HEK293 (cell line): ENCODE results near the gene PSORS1C1.

Source experiments
- CTCF ChIA-PET: fragments of 350-600 bp; formaldehyde crosslinking; extraction: SDS; loops from one replicate; lab custom pipeline; 2021; ENCODE audit warnings: antibody characterized with exemption; lab: Yijun Ruan, JAX
- POLR2A ChIA-PET: fragments of 300-600 bp; formaldehyde crosslinking; extraction: SDS; loops from one replicate; lab custom pipeline; 2020; ENCODE audit warnings: antibody characterized with exemption, inconsistent platforms; lab: Yijun Ruan, JAX
- H3K27ac ChIP-seq: fragments of 200-500 bp; sonication (Bioruptor generic); 2 replicates; pipeline ENCODE4 v1.5.1; 2014; ENCODE audit warnings: low read depth, low read length, control low read depth, inconsistent platforms; ENCODE audit errors: extremely low read depth
- H3K36me3 ChIP-seq, 2 experiments: fragments of 200-500 bp in 1 of 2; sonication (Bioruptor generic) in 1 of 2; 1 replicate in 1 of 2; 2 replicates in 1 of 2; pipeline ENCODE4 v1.5.1; 2014 to 2017; ENCODE audit warnings: inconsistent platforms in 2 of 2, low read length in 2 of 2; ENCODE audit not compliant: control insufficient read depth in 2 of 2, insufficient read depth in 1 of 2
- H3K4me1 ChIP-seq: fragments of 200-500 bp; sonication (Bioruptor generic); 2 replicates; pipeline ENCODE4 v1.5.1; 2014; ENCODE audit warnings: mild to moderate bottlenecking, low read length, inconsistent platforms; ENCODE audit not compliant: control insufficient read depth, insufficient read depth
- H3K4me3 ChIP-seq: 2 replicates; pipeline ENCODE4 v1.5.1; 2011; ENCODE audit warnings: low read depth, mild to moderate bottlenecking, control low read depth, low read length, moderate library complexity
- H3K9me3 ChIP-seq: fragments of 200-500 bp; sonication (Bioruptor generic); 2 replicates; pipeline ENCODE4 v1.5.1; 2014; ENCODE audit warnings: low read depth, low read length, inconsistent platforms; ENCODE audit not compliant: control insufficient read depth, insufficient read depth
- GFI1B ChIP-seq: fragments of 450-650 bp; formaldehyde crosslinking; IDR thresholded peaks from 2 replicates; pipeline ENCODE4 v1.5.1; 2016; ENCODE audit warnings: missing biosample characterization, missing genetic modification characterization
- RBAK ChIP-seq: fragments of 450-650 bp; formaldehyde crosslinking; IDR thresholded peaks from 2 replicates; pipeline ENCODE4 v1.5.1; 2016; ENCODE audit warnings: missing biosample characterization, missing genetic modification characterization
- SETDB1 ChIP-seq: IDR thresholded peaks from one replicate; pipeline ENCODE4 v1.6.1; 2017; ENCODE audit warnings: mild to moderate bottlenecking, low read length, moderate library complexity, mixed read lengths; ENCODE audit not compliant: insufficient read length
- SP2 ChIP-seq: fragments of 450-650 bp; formaldehyde crosslinking; IDR thresholded peaks from 2 replicates; pipeline ENCODE4 v1.5.1; 2016; ENCODE audit warnings: missing biosample characterization, missing genetic modification characterization
- TRIM28 ChIP-seq: IDR thresholded peaks from 2 replicates; pipeline ENCODE4 v1.6.1; 2011; ENCODE audit warnings: low read length, control low read depth, borderline replicate concordance
- ZFP37 ChIP-seq: fragments of 450-650 bp; formaldehyde crosslinking; IDR thresholded peaks from 2 replicates; pipeline ENCODE4 v1.5.1; 2016; ENCODE audit warnings: missing biosample characterization, missing genetic modification characterization
- ZNF114 ChIP-seq: fragments of 450-650 bp; formaldehyde crosslinking; IDR thresholded peaks from 2 replicates; pipeline ENCODE4 v1.5.0; 2017; ENCODE audit warnings: missing biosample characterization, missing genetic modification characterization
- ZNF24 ChIP-seq: fragments of 450-650 bp; formaldehyde crosslinking; IDR thresholded peaks from 2 replicates; pipeline ENCODE4 v1.5.1; 2016; ENCODE audit warnings: missing biosample characterization, missing genetic modification characterization
- ZNF350 ChIP-seq: fragments of 450-650 bp; formaldehyde crosslinking; IDR thresholded peaks from 2 replicates; pipeline ENCODE4 v1.5.0; 2017; ENCODE audit warnings: missing biosample characterization, mild to moderate bottlenecking, missing genetic modification characterization
- ZNF366 ChIP-seq: fragments of 450-650 bp; formaldehyde crosslinking; conservative IDR thresholded peaks from 2 replicates; pipeline ENCODE4 v1.5.1; 2016; ENCODE audit warnings: missing biosample characterization, missing genetic modification characterization
- ZNF423 ChIP-seq: fragments of 450-650 bp; formaldehyde crosslinking; IDR thresholded peaks from 2 replicates; pipeline ENCODE4 v1.5.1; 2016; ENCODE audit warnings: missing biosample characterization, missing genetic modification characterization
- ZNF433 ChIP-seq: fragments of 450-650 bp; formaldehyde crosslinking; IDR thresholded peaks from 2 replicates; pipeline ENCODE4 v1.5.1; 2016; ENCODE audit warnings: missing biosample characterization, missing genetic modification characterization, low read depth
- ZNF529 ChIP-seq: fragments of 450-650 bp; formaldehyde crosslinking; IDR thresholded peaks from 2 replicates; pipeline ENCODE4 v1.5.1; 2017; ENCODE audit warnings: missing genetic modification characterization, missing biosample characterization; ENCODE audit not compliant: insufficient replicate concordance
- ZNF549 ChIP-seq: fragments of 450-650 bp; IDR thresholded peaks from 2 replicates; pipeline ENCODE4 v1.5.1; 2018; ENCODE audit warnings: missing biosample characterization, missing genetic modification characterization, mild to moderate bottlenecking, inconsistent platforms, moderate library complexity
- ZNF555 ChIP-seq: fragments of 450-650 bp; formaldehyde crosslinking; conservative IDR thresholded peaks from 2 replicates; pipeline ENCODE4 v1.5.1; 2017; ENCODE audit warnings: missing biosample characterization, mild to moderate bottlenecking, missing genetic modification characterization, inconsistent platforms
- ZNF560 ChIP-seq: fragments of 450-650 bp; formaldehyde crosslinking; IDR thresholded peaks from 2 replicates; pipeline ENCODE4 v1.5.1; 2017; ENCODE audit warnings: missing biosample characterization, missing genetic modification characterization, borderline replicate concordance
- ZNF629 ChIP-seq: fragments of 450-650 bp; formaldehyde crosslinking; IDR thresholded peaks from 2 replicates; pipeline ENCODE4 v1.5.1; 2017; ENCODE audit warnings: missing biosample characterization, missing genetic modification characterization
- ZNF76 ChIP-seq: fragments of 450-650 bp; formaldehyde crosslinking; IDR thresholded peaks from 2 replicates; pipeline ENCODE4; 2016; ENCODE audit warnings: low read depth, missing biosample characterization, missing genetic modification characterization, borderline replicate concordance
- ZNF768 ChIP-seq: fragments of 450-650 bp; formaldehyde crosslinking; IDR thresholded peaks from 2 replicates; pipeline ENCODE4 v1.5.1; 2018; ENCODE audit warnings: missing biosample characterization, mild to moderate bottlenecking, missing genetic modification characterization
- ZNF837 ChIP-seq: fragments of 450-650 bp; formaldehyde crosslinking; IDR thresholded peaks from 2 replicates; pipeline ENCODE4 v1.5.1; 2016; ENCODE audit warnings: missing biosample characterization, missing genetic modification characterization
- TF ChIP-seq, protein P1 (sequence below): fragments of 450-650 bp; formaldehyde crosslinking; IDR thresholded peaks from 2 replicates; pipeline ENCODE4 v1.5.1; 2016; ENCODE audit warnings: missing biosample characterization, missing genetic modification characterization
- TF ChIP-seq, protein P2 (sequence below): fragments of 450-650 bp; formaldehyde crosslinking; IDR thresholded peaks from 2 replicates; pipeline ENCODE4 v1.5.1; 2017; ENCODE audit warnings: missing biosample characterization, missing genetic modification characterization
- TF ChIP-seq, protein P3 (sequence below): fragments of 450-650 bp; formaldehyde crosslinking; IDR thresholded peaks from 2 replicates; pipeline ENCODE4 v1.5.1; 2016; ENCODE audit warnings: missing biosample characterization, missing genetic modification characterization
- TF ChIP-seq, protein P4 (sequence below): fragments of 450-650 bp; formaldehyde crosslinking; IDR thresholded peaks from 2 replicates; pipeline ENCODE4 v1.5.1; 2017; ENCODE audit warnings: missing biosample characterization, mild to moderate bottlenecking, missing genetic modification characterization, moderate library complexity
- TF ChIP-seq, protein P5 (sequence below): fragments of 450-650 bp; IDR thresholded peaks from 2 replicates; pipeline ENCODE4 v1.5.1; 2018; ENCODE audit warnings: missing biosample characterization, mild to moderate bottlenecking, missing genetic modification characterization
- TF ChIP-seq, protein P6 (sequence below): fragments of 450-650 bp; formaldehyde crosslinking; IDR thresholded peaks from 2 replicates; pipeline ENCODE4 v1.5.1; 2017; ENCODE audit warnings: missing biosample characterization, missing genetic modification characterization

The PSORS1C1 gene

DNA sequence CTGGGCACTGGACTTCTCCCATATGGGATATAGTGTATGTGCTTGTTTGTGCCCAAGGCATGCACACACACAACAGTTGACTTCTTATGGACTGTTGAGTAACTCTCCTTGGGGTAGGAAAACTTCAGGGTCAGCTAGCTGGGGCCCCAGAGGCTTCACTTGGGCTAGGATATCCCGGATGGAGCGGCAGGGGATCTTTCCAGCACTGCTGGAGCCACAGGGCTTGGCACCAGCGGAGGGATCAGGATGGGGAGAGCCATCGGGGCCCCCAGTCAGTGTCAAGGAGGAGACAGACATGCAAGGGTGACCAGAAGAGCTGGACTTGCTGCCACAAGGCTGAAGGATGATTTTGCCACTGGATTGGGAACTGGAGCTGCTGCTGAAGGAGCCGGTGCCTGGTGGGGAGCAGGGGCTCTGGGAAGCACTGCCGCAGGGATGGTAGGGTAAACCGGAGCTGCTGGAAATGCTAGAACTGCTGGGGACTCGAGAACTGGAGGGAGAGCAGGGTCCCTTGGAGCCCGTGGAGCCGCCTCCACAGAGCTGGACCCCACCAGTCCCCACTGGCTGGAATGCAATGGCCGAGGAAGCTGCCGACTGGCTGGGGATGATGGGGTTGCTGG is 1.5 kb downstream of the PSORS1C1 start:
- Histone ChIP-seq H3K4me3 (no peak overlapping the region), H3K36me3 (no peaks in the 10 kb centered on the region), H3K4me1 (peaks cover 7% of the 10 kb centered on the region), H3K9me3 (no peaks in the 10 kb centered on the region), H3K27ac (no peak overlapping the region)
- TF ChIP-seq ZNF423 (tag by site-specific recombination) = no peak
- TF ChIP-seq ZNF560 (tag by site-specific recombination) = no peak
- TF ChIP-seq ZNF24 (tag by site-specific recombination) = no peak
- no peak for TF ChIP-seq ZNF529 (tag by site-specific recombination)
- TF ChIP-seq, protein P1, sequence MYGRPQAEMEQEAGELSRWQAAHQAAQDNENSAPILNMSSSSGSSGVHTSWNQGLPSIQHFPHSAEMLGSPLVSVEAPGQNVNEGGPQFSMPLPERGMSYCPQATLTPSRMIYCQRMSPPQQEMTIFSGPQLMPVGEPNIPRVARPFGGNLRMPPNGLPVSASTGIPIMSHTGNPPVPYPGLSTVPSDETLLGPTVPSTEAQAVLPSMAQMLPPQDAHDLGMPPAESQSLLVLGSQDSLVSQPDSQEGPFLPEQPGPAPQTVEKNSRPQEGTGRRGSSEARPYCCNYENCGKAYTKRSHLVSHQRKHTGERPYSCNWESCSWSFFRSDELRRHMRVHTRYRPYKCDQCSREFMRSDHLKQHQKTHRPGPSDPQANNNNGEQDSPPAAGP (tag by site-specific recombination) = no peak
- no peak for TF ChIP-seq ZNF433 (tag by site-specific recombination)
- TF ChIP-seq, protein P2, sequence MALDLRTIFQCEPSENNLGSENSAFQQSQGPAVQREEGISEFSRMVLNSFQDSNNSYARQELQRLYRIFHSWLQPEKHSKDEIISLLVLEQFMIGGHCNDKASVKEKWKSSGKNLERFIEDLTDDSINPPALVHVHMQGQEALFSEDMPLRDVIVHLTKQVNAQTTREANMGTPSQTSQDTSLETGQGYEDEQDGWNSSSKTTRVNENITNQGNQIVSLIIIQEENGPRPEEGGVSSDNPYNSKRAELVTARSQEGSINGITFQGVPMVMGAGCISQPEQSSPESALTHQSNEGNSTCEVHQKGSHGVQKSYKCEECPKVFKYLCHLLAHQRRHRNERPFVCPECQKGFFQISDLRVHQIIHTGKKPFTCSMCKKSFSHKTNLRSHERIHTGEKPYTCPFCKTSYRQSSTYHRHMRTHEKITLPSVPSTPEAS (tag by site-specific recombination) = no peak
- TF ChIP-seq ZNF76 (tag by site-specific recombination) = no peak
- TF ChIP-seq, protein P3, sequence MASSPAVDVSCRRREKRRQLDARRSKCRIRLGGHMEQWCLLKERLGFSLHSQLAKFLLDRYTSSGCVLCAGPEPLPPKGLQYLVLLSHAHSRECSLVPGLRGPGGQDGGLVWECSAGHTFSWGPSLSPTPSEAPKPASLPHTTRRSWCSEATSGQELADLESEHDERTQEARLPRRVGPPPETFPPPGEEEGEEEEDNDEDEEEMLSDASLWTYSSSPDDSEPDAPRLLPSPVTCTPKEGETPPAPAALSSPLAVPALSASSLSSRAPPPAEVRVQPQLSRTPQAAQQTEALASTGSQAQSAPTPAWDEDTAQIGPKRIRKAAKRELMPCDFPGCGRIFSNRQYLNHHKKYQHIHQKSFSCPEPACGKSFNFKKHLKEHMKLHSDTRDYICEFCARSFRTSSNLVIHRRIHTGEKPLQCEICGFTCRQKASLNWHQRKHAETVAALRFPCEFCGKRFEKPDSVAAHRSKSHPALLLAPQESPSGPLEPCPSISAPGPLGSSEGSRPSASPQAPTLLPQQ (tag by site-specific recombination) = no peak
- TF ChIP-seq, protein P4, sequence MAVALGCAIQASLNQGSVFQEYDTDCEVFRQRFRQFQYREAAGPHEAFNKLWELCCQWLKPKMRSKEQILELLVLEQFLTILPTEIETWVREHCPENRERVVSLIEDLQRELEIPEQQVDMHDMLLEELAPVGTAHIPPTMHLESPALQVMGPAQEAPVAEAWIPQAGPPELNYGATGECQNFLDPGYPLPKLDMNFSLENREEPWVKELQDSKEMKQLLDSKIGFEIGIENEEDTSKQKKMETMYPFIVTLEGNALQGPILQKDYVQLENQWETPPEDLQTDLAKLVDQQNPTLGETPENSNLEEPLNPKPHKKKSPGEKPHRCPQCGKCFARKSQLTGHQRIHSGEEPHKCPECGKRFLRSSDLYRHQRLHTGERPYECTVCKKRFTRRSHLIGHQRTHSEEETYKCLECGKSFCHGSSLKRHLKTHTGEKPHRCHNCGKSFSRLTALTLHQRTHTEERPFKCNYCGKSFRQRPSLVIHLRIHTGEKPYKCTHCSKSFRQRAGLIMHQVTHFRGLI (tag by site-specific recombination) = no peak
- TF ChIP-seq ZNF837 (tag by site-specific recombination) = no peak
- no peak for TF ChIP-seq ZFP37 (tag by site-specific recombination)
- no peak for TF ChIP-seq TRIM28
- no peak for TF ChIP-seq ZNF549 (tag by site-specific recombination)
- TF ChIP-seq ZNF768 (tag by site-specific recombination) = no peak
- CTCF ChIA-PET = interaction anchor here (0.5 to 8.3 kb wide), 13 partner anchors 11 to 294 kb away, joined by 3 to 60 read pairs (median 3); no protein-coding TSS in a partner anchor
- POLR2A ChIA-PET = interaction anchor here (1.0 kb wide), 1 partner anchor 14 kb away, joined by 3 read pairs; no protein-coding TSS in a partner anchor

DNA sequence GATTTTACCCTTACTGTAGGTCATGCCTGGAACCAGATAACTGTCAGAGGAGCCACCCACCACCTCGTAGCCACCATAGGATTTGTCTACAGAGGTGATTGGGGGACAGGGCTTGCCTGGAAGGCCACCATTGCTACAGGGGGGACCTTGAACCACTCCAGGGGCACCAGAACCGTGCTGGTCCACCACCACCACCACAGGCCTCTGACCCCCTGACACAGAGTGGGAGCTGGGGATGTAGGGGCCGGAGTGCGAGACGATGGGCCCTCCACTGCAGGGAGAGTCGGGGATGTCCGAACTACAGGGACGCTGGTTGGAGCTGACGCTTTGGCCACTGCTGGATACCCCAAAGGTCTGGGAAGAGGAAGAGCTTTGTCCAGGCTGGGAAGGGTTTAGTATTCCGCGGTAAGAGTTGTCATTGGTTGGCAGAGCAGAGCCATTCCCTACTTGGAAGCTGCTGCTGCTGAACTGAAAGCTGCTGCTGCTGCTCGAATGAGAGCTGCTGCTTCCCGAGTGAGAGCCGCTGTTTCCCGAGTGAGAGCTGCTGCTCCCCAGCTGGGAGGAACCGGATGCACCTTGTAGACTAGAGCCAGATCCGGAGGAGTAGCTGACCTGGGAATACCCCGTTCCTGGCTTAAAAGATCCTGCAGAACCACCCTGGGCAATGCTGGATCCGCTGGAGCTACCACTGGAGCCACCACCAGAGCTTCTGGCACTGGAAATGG is 2.2 kb downstream of the PSORS1C1 start:
- POLR2A ChIA-PET = interaction anchor here (1.0 kb wide), 1 partner anchor 14 kb away, joined by 3 read pairs; no protein-coding TSS in a partner anchor
- TF ChIP-seq ZNF114 (tag by site-specific recombination) (no peak), RBAK (tag by site-specific recombination) (no peak), ZNF629 (tag by site-specific recombination) (no peak), TRIM28 (no peak), SETDB1 (no peak), ZNF555 (no peak), GFI1B (tag by site-specific recombination) (no peak), SP2 (tag by site-specific recombination) (no peak), ZNF366 (tag by site-specific recombination) (no peak), ZNF350 (no peak)
- TF ChIP-seq, protein P5, sequence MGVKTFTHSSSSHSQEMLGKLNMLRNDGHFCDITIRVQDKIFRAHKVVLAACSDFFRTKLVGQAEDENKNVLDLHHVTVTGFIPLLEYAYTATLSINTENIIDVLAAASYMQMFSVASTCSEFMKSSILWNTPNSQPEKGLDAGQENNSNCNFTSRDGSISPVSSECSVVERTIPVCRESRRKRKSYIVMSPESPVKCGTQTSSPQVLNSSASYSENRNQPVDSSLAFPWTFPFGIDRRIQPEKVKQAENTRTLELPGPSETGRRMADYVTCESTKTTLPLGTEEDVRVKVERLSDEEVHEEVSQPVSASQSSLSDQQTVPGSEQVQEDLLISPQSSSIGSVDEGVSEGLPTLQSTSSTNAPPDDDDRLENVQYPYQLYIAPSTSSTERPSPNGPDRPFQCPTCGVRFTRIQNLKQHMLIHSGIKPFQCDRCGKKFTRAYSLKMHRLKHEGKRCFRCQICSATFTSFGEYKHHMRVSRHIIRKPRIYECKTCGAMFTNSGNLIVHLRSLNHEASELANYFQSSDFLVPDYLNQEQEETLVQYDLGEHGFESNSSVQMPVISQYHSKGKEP (tag by site-specific recombination) = no peak
- TF ChIP-seq, protein P6, sequence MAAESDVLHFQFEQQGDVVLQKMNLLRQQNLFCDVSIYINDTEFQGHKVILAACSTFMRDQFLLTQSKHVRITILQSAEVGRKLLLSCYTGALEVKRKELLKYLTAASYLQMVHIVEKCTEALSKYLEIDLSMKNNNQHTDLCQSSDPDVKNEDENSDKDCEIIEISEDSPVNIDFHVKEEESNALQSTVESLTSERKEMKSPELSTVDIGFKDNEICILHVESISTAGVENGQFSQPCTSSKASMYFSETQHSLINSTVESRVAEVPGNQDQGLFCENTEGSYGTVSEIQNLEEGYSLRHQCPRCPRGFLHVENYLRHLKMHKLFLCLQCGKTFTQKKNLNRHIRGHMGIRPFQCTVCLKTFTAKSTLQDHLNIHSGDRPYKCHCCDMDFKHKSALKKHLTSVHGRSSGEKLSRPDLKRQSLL (tag by site-specific recombination) = 0 out of 2 replicates have a peak, but pooled peaks have one; percentile 25

More for the DNA sequence above, 2.2 kb downstream of the PSORS1C1 start:
- Histone ChIP-seq H3K27ac (no peak overlapping the region), H3K4me3 (no peak overlapping the region), H3K36me3 (no peaks in the 10 kb centered on the region), H3K9me3 (no peaks in the 10 kb centered on the region), H3K4me1 (peaks cover 7% of the 10 kb centered on the region)
- CTCF ChIA-PET = interaction anchor here (0.5 to 8.3 kb wide), 13 partner anchors 10 to 989 kb away, joined by 3 to 60 read pairs (median 3); no protein-coding TSS in a partner anchor
